ENCODE measurements around the gene ATP11A. TPM values are rescaled to one million over a fixed set of nuclear protein-coding genes. Genes with fewer than 3 reads are reported as not detected.

Gene ATP11A
- total RNA-seq, 2 experiments from 2014 or later: 28.8 to 30.2 TPM

DNA sequence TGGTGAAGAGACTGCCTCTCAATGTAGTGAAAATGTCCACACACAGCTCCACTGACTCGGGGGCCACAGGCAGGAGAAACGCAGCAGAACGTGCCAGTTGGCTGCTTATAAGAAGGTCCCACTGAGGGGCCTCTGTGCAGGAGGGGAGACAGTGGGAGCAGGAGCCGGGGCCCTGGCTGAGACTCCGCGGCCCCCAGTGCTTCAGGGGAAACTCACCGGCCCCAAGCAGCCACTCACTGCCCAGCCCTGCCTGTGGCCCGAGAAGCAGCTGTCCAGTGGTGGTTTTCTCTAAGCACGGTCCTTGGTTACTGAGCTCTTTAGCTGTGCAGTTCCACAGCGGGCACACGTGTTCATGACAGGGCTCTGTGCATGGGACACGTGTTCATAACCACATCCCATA, 187.2 kb downstream of the ATP11A start:
- Mint-ChIP-seq H3K27me3 (no peaks in the 10 kb centered on the region), H3K4me3 (no peak overlapping the region), H3K9me3 (no peaks in the 10 kb centered on the region), H3K27ac (no peak overlapping the region), H3K36me3 (ENCODE audit: low read depth) (peaks cover 7% of the 10 kb centered on the region), H3K4me1 (ENCODE audit: low read depth) (peaks cover 16% of the 10 kb centered on the region)
- POLR2A ChIA-PET: interaction anchor here (1.1 kb wide), 1 partner anchor 533 kb away, joined by 3 read pairs; no protein-coding TSS in a partner anchor
- DNase-seq (no peak), ATAC-seq (no peak)
- intact Hi-C loops (cut with micrococcal nuclease): loop anchor here (10.0 kb wide), 1 partner anchor 232 kb away; no protein-coding TSS in a partner anchor
- TF ChIP-seq, protein P1, sequence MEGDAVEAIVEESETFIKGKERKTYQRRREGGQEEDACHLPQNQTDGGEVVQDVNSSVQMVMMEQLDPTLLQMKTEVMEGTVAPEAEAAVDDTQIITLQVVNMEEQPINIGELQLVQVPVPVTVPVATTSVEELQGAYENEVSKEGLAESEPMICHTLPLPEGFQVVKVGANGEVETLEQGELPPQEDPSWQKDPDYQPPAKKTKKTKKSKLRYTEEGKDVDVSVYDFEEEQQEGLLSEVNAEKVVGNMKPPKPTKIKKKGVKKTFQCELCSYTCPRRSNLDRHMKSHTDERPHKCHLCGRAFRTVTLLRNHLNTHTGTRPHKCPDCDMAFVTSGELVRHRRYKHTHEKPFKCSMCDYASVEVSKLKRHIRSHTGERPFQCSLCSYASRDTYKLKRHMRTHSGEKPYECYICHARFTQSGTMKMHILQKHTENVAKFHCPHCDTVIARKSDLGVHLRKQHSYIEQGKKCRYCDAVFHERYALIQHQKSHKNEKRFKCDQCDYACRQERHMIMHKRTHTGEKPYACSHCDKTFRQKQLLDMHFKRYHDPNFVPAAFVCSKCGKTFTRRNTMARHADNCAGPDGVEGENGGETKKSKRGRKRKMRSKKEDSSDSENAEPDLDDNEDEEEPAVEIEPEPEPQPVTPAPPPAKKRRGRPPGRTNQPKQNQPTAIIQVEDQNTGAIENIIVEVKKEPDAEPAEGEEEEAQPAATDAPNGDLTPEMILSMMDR (IDR thresholded peaks at IDR 0.05): no peak
- CTCF ChIA-PET: no interaction called here

DNA sequence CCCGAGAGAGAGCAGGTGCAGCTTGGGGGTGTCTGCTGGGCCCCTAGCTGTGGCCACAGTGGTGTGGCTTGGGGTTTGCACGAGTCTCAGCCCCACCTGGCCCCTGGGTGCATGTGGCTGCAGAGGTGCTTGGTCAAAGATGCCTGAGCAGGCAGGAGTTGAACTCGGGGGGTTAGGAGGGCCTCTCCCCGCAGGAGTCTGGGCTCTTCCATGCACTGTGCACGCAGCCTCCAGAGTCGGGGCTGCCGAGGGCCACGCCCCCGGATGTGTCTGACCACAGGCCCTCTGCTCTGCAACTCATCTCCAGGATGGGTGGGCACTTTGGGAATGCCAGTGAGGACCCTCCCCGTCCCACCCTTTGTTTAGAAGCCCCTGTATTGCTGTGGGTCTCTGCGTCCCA, 187.7 kb downstream of the ATP11A start:
- Mint-ChIP-seq H3K27me3 (no peaks in the 10 kb centered on the region), H3K36me3 (ENCODE audit: low read depth) (peaks cover 7% of the 10 kb centered on the region), H3K9me3 (no peaks in the 10 kb centered on the region), H3K27ac (no peak overlapping the region), H3K4me3 (no peak overlapping the region), H3K4me1 (ENCODE audit: low read depth) (peaks cover 15% of the 10 kb centered on the region)
- intact Hi-C loops (cut with micrococcal nuclease): loop anchor here (10.0 kb wide), 1 partner anchor 233 kb away; no protein-coding TSS in a partner anchor
- TF ChIP-seq, protein P1 (IDR thresholded peaks at IDR 0.05): no peak
- CTCF ChIA-PET: no interaction called here
- POLR2A ChIA-PET: interaction anchor here (1.1 kb wide), 1 partner anchor 532 kb away, joined by 3 read pairs; no protein-coding TSS in a partner anchor
- ATAC-seq (no peak), DNase-seq (no peak)

DNA sequence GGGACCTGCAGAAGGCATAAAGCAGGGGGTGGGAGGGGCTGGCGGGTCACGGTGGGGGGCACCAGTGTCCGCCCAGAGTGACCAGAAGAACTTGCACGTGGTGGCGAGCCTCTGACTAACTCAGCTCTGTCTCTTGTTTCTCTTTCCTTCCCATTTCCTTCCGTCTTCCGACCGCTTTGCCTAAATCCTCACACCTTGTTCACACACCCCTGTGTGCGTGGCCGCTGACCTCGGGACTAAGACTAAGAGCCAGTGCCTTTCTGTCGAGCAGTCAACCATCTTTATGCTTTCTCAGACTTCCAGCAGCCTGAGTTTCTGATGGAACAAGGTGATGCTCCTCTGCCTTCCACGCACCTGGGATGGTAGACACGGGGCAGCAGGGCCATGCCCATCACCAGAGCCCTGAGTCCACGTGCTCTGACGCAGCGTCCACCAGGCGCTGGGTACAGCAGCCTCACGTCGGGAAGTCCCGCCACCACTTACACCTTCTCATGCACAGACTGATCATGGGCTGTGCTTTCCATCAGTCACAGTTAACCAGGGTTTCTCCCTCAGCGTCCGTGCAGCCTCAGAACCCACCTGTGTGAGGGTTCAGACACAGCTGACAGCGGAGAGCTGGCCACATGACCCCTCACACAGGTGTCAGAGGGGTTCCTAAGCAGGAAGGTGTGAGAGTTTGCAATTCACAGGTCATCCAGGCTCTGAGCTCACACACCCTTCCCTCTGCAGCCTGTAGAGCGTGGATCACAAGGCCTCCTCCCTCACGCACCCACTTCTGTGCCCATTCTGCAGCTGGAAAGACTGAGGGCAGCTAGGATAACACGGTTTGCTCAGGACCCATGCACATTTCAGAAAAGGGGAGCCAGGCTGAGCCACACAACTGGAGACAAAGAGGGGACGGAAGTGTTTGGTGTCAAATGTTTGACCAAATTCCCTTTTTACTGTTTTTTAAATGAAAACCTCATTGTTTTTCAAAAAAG, 188.4 kb downstream of the ATP11A start:
- Mint-ChIP-seq H3K27ac (no peak overlapping the region), H3K9me3 (no peaks in the 10 kb centered on the region), H3K36me3 (ENCODE audit: low read depth) (peaks cover 7% of the 10 kb centered on the region), H3K4me3 (no peak overlapping the region), H3K27me3 (no peaks in the 10 kb centered on the region), H3K4me1 (ENCODE audit: low read depth) (peaks cover 8% of the 10 kb centered on the region)
- intact Hi-C loops (cut with micrococcal nuclease): loop anchor here (10.0 kb wide), 1 partner anchor 233 kb away; no protein-coding TSS in a partner anchor
- ChIA-PET CTCF (no interaction called here), POLR2A (no interaction called here)
- TF ChIP-seq, protein P1 (IDR thresholded peaks at IDR 0.05): no peak
- DNase-seq: no peak
- no peak for ATAC-seq

DNA sequence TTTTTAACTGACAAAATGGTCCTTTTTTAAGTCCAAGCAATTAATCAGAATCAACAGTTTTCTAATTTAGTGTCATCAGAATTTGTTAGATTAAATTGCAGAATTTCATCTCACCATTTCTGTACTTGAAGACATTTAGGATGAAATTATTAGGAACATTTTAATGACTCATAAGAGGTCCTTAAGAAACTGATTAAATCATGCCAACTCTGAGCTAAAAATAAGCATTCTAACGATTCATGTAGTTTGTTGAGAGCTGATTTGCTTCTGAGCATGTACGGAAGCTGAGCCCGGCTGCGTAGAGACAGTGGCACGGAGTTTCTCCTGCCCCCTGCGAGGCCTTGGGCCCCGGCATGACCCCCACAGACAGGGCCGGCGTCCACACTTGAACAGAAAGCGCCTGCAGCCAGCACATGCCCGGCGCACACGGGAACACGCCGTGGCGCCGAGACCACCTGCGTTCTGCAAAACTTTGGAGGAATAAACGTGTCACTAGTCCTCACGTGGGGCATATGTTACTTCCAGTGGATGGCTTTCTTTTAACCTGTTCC, 189.5 kb downstream of the ATP11A start:
- intact Hi-C loops (cut with micrococcal nuclease): loop anchor here (10.0 kb wide), 1 partner anchor 235 kb away; no protein-coding TSS in a partner anchor
- DNase-seq: no peak
- H3K36me3 Mint-ChIP-seq (ENCODE audit: low read depth): peaks cover 5% of the 10 kb centered on the region
- ATAC-seq: no peak
- ChIA-PET POLR2A (no interaction called here), CTCF (no interaction called here)
- no peaks in the 10 kb centered on the region for H3K27me3 Mint-ChIP-seq
- no peaks in the 10 kb centered on the region for H3K4me1 Mint-ChIP-seq (ENCODE audit: low read depth)
- H3K9me3 Mint-ChIP-seq: no peaks in the 10 kb centered on the region
- H3K27ac Mint-ChIP-seq: no peak overlapping the region
- H3K4me3 Mint-ChIP-seq: no peak overlapping the region
- TF ChIP-seq, protein P1 (IDR thresholded peaks at IDR 0.05): no peak

DNA sequence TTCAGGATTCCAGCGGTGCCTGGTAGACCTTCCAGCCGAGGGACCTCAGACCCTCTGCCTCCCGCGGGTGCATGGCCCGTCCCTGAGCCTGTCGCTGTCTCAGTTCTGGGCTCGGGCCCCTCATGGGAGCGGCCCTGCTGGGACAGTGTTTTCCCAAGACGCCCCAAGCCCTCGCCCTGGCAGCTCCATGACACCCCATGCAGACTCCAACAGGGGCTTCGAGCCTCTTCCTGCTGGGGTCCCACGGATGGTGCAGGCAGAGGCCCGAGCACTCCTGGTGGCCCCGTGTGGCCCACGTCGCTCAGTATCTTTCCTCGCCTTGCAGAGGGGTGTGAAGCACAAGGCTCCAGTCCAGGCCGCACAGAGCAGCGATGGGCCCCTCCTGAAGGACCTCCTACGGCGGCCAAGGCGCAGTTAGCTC, 190.4 kb downstream of the ATP11A start:
- Mint-ChIP-seq H3K27me3 (no peaks in the 10 kb centered on the region), H3K27ac (no peak overlapping the region), H3K4me3 (no peak overlapping the region), H3K4me1 (ENCODE audit: low read depth) (no peaks in the 10 kb centered on the region), H3K9me3 (no peaks in the 10 kb centered on the region), H3K36me3 (ENCODE audit: low read depth) (peaks cover 5% of the 10 kb centered on the region)
- ATAC-seq (no peak), DNase-seq (no peak)
- ChIA-PET CTCF (no interaction called here), POLR2A (no interaction called here)
- intact Hi-C loops (cut with micrococcal nuclease): no loop called here
- TF ChIP-seq, protein P1 (IDR thresholded peaks at IDR 0.05): no peak
